ENCODE results near the gene CASP2.

CASP2 gene

DNA sequence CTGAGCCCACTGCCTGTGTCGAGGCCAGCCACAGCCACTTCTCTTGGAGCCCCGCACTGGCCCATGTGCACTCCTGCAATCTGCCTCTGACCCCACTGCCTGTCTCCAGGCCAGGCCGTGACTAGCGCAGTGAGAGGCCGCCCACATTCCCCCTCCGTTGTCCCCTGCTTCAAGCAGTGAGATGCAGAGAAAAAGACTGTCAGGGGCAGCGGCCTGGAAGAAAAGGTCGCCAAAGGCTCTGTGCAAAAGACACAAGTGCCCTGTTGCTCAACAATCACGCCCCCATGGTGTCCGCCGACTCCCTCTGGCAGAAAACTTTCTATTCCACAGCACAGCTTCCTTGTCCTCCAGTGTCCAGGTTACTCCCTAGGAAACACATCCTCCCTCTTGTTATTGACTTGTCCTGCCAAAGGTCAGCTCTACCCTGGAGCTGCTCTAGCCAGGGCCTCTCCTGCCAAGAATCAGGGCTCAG lies 64.4 kb downstream of the CASP2 start:
- no peak for TF ChIP-seq ZNF274 (IDR thresholded peaks at IDR 0.05; ENCODE audit: low read depth, low read length)
- no peak overlapping the region for H3K4me3 ChIP-seq (ENCODE audit: low read length)

DNA sequence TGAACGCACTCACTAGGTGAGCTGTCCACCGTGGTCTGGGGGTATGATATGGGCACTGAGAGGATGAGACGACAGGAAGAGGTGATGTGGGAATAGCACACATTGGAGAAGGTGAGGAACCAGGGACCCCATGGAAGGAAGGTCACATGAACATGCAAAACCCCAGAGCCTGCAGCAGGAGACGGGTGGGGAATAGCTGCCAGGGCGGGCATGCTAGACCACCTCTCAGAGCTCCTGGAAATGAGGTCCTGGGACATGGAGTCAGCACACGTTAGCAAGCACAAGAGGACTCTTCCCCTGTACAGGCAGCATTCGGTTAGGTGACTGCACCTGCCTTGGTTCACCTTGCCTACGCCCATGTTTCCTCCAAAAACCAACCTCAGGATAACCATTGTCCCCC lies 66.2 kb downstream of the CASP2 start:
- no peak overlapping the region for H3K4me3 ChIP-seq (ENCODE audit: low read length)
- TF ChIP-seq ZNF274 (IDR thresholded peaks at IDR 0.05; ENCODE audit: low read depth, low read length) = no peak

DNA sequence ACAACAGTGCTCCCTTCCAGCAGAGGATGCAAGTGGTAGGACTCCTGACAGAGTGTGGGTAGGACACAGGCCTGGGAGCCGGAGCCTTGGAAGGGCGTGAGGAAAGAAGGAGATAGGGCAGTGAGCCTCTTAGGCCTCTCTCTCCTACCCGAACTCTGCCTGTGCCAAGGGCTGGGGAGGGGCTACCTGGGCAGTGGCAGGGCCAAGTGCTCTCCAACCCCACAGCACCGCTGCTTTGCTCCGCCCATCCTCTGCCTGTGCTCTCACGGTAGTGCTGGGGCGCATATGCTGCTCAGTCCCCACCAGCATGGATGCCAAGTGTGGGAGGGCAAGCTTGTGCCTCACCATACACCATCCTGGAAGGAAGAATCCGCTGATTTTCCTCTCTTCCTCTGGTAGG lies 66.8 kb downstream of the CASP2 start:
- TF ChIP-seq ZNF274 (IDR thresholded peaks at IDR 0.05; ENCODE audit: low read depth, low read length) = no peak
- H3K4me3 ChIP-seq (ENCODE audit: low read length) = no peak overlapping the region

DNA sequence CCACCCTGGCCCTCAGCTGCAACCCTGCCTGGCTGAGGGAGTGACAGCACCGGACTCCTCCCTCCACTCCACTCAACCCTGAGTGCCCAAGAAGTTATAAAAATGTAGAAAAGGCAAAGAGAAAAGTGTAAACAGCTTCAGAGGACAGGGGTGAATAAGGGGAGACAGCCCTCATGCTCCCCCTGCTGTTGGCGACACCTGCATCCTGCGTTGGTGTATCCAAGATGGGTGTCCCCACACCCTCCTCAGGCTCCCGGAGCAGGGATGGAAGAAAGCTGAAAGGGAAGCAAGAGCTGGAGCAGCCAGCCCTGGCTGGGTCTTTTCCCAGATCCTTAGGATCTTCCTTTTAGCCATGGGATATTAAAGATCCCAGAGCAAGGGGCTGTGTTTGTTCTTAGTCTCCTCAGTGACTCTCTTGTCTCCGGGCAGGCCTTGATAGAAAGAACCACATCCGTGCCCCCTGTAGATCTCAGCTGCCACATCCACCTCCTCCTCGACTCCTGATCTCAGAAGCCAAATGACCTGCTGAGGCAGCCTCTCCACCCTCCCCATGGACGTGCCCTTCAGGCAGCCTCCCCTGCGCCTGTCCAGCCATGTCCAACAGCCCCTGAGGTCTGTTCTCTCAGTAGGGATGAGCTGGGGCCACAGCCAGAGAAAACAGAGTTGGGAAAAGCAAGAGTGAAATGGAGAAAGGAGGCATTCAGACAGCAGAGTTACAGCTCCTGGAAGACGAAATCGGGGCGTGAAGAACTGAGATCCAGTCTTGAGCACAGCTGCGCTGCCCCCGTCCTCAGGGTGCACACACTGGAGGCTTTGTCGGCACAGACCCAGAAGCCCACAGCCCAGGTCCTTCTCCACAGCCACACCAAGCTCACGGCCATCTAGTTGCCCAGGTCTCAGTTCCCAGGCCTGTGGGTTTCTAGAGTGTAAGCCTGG lies 67.6 kb downstream of the CASP2 start:
- TF ChIP-seq ZNF274 (IDR thresholded peaks at IDR 0.05; ENCODE audit: low read depth, low read length) = no peak
- H3K4me3 ChIP-seq (ENCODE audit: low read length) = no peak overlapping the region

DNA sequence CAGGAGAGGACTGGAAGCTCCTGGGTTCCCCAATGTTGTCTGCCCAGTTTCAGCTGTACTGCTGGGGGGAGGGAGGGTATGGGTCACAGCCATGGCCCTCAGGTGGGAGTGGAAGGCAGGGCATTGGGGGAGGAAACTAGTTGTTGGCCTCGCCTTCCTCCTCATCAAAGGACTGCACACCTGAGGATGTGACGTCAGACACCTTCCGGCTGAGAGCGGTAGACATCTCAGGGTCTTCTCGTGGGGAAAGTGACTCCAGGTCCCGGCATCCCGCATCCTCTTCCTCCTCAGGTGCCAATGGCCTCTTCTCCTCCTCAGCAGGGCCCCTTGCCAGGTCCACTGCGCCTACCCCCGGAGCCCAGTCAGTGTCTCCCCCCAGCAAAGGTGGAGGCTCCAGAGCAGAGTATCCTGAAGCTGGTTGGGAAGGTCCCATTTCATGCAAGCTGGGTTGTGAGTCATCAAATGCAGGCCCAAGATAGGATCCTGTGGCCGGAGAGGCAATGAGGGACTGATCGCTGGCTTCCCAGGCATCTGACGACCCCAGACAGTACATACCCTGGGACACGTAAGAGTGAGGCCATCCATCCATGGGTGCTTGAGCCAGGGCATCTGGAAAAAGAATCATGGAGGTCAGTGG lies 68.4 kb downstream of the CASP2 start:
- TF ChIP-seq ZNF274 (IDR thresholded peaks at IDR 0.05; ENCODE audit: low read depth, low read length) = no peak
- H3K4me3 ChIP-seq (ENCODE audit: low read length) = no peak overlapping the region
